ENCODE data around the gene BIN1.
"Not testable (repeated sequence)": the region's sequence is repeated elsewhere in the genome, so short reads cannot be mapped to it uniquely, and the experiment has no call there.

BIN1 gene

GRCh38 chr2:127047716-127048617 lies 59.0 kb downstream of the BIN1 start:
- no peak for DNase-seq (ENCODE audit: low read depth in 1 of 2, low spot score in 1 of 2)

- DNase-seq (ENCODE audit: low read depth in 1 of 2, low spot score in 1 of 2): no peak
Observed at GRCh38 chr2:127047054-127047453, 59.9 kb downstream of the BIN1 start.

- no peak for DNase-seq (ENCODE audit: low read depth in 1 of 2, low spot score in 1 of 2)
Observed at GRCh38 chr2:127046579-127046978, 60.4 kb downstream of the BIN1 start.

GRCh38 chr2:127045792-127046501 lies 61.0 kb downstream of the BIN1 start:
- no peak for DNase-seq (ENCODE audit: low read depth in 1 of 2, low spot score in 1 of 2)

GRCh38 chr2:127044977-127045661 lies 61.8 kb downstream of the BIN1 start:
- DNase-seq (ENCODE audit: low read depth in 1 of 2, low spot score in 1 of 2): no peak

GRCh38 chr2:127044165-127044718 lies 62.7 kb downstream of the BIN1 start:
- DNase-seq (ENCODE audit: low read depth in 1 of 2, low spot score in 1 of 2): no peak

GRCh38 chr2:127043367-127044164 lies 63.4 kb downstream of the BIN1 start:
- DNase-seq (ENCODE audit: low read depth in 1 of 2, low spot score in 1 of 2): no peak

GRCh38 chr2:127041259-127041970 lies 65.5 kb downstream of the BIN1 start:
- DNase-seq (ENCODE audit: low read depth in 1 of 2, low spot score in 1 of 2): no peak

- DNase-seq (ENCODE audit: low read depth in 1 of 2, low spot score in 1 of 2): no peak
Observed at GRCh38 chr2:127040169-127040568, 66.8 kb downstream of the BIN1 start.

- DNase-seq (ENCODE audit: low read depth in 1 of 2, low spot score in 1 of 2): no peak
Observed at GRCh38 chr2:127039387-127040031, 67.4 kb downstream of the BIN1 start.

GRCh38 chr2:127037476-127037875 lies 69.5 kb downstream of the BIN1 start:
- DNase-seq (ENCODE audit: low read depth in 1 of 2, low spot score in 1 of 2): no peak

GRCh38 chr2:127034883-127035611 lies 71.9 kb downstream of the BIN1 start:
- DNase-seq (ENCODE audit: low read depth in 1 of 2, low spot score in 1 of 2): no peak

- DNase-seq (ENCODE audit: low read depth in 1 of 2, low spot score in 1 of 2): no peak
Observed at GRCh38 chr2:127034051-127034450, 72.9 kb downstream of the BIN1 start.

GRCh38 chr2:127032621-127033020 lies 74.3 kb downstream of the BIN1 start:
- no peak for DNase-seq (ENCODE audit: low read depth in 1 of 2, low spot score in 1 of 2)

GRCh38 chr2:127029350-127030051 lies 77.5 kb downstream of the BIN1 start:
- DNase-seq (ENCODE audit: low read depth in 1 of 2, low spot score in 1 of 2): no peak

GRCh38 chr2:127028745-127029144 lies 78.2 kb downstream of the BIN1 start:
- DNase-seq (ENCODE audit: low read depth in 1 of 2, low spot score in 1 of 2): not testable (repeated sequence)

- no peak for DNase-seq (ENCODE audit: low read depth in 1 of 2, low spot score in 1 of 2)
Observed at GRCh38 chr2:127027715-127028114, 79.2 kb downstream of the BIN1 start.
